Choroid plexus epithelial cell (primary cell): ENCODE results near the gene ULK4.

ENCODE experiments used
- DNase-seq: peaks from one replicate; pipeline ENCODE4 v3.0.0-alpha.2; 2010; ENCODE audit warnings: low read depth
- H3K4me3 ChIP-seq: 2 replicates; pipeline ENCODE4 v1.5.1; 2011; ENCODE audit warnings: low read depth, mild to moderate bottlenecking, control low read depth, low read length, moderate library complexity
- CTCF ChIP-seq: conservative IDR thresholded peaks from 2 replicates; pipeline ENCODE4 v1.5.1; 2011; ENCODE audit warnings: low read depth, mild to moderate bottlenecking, control low read depth, inconsistent platforms, low read length, moderate library complexity

Gene ULK4

GRCh38 chr3:41370307-41370706, 591.6 kb downstream of the ULK4 start:
- DNase-seq = no peak
- TF ChIP-seq CTCF = no peak
- no peak overlapping the region for H3K4me3 ChIP-seq

- H3K4me3 ChIP-seq = no peak overlapping the region
- DNase-seq = peak; percentile 29
- no peak for TF ChIP-seq CTCF
Observed at GRCh38 chr3:41369838-41370237, 592.1 kb downstream of the ULK4 start.

- TF ChIP-seq CTCF = no peak
- no peak overlapping the region for H3K4me3 ChIP-seq
- no peak for DNase-seq
Observed at GRCh38 chr3:41365973-41366372, 595.9 kb downstream of the ULK4 start.

GRCh38 chr3:41364736-41365135, 597.2 kb downstream of the ULK4 start:
- DNase-seq = no peak
- TF ChIP-seq CTCF = no peak
- H3K4me3 ChIP-seq = no peak overlapping the region

GRCh38 chr3:41363830-41364523, 597.9 kb downstream of the ULK4 start:
- TF ChIP-seq CTCF = no peak
- no peak for DNase-seq
- no peak overlapping the region for H3K4me3 ChIP-seq

- TF ChIP-seq CTCF = no peak
- H3K4me3 ChIP-seq = no peak overlapping the region
- peak; percentile 33 for DNase-seq
Observed at GRCh38 chr3:41362638-41363559, 599.0 kb downstream of the ULK4 start.
